PFSK-1 (cell line): ENCODE measurements around the gene CALHM1.

Source experiments
- FOXP2 ChIP-seq: optimal IDR thresholded peaks from 2 replicates; pipeline ENCODE3; 2011; ENCODE audit warnings: borderline replicate concordance, control low read depth, inconsistent platforms; ENCODE audit not compliant: insufficient read depth; ENCODE audit errors: extremely low read length, extremely low read depth
- REST ChIP-seq, 2 experiments: IDR thresholded peaks; 2 replicates each; pipeline versions ENCODE4 v1.6.1 to v1.8.0; 2011 to 2012; ENCODE audit warnings: low read depth in 2 of 2, low read length in 2 of 2, control low read depth in 1 of 2, inconsistent platforms in 1 of 2, mild to moderate bottlenecking in 1 of 2, moderate library complexity in 1 of 2; ENCODE audit not compliant: insufficient read depth in 1 of 2

DNA sequence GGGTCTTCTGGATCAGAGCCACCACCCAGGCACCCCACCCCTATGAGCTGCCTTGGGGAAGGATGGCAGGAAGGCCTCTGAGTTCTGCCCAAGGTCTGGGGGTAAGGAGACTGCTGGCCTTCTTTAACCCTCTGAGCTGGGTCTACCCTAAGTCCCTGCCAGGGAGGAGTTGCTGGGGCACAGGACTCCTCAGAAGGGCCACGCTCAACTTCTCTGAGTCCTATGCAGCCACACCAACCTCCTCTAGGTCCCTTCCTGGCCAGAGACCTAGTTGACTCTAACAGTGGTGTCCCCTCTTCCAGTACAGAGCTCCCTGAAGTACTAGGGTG lies 32.2 kb upstream of the CALHM1 start:
- TF ChIP-seq REST (IDR thresholded peaks at IDR 0.05; ENCODE audit: insufficient read depth in 1 of 2, low read depth in 2 of 2, low read length in 2 of 2) (no peak), FOXP2 (no peak)
